AG04450 (cell line): ENCODE results near the gene SGK1. TPM values are rescaled to one million over a fixed set of nuclear protein-coding genes. Genes with fewer than 3 reads are reported as not detected.

ENCODE experiments used
- CTCF ChIA-PET: fragments of 300-600, 350-600 bp; formaldehyde crosslinking; extraction: SDS; loops from one replicate; lab custom pipeline; 2022; ENCODE audit warnings: antibody characterized with exemption, inconsistent platforms; lab: Charles Lee
- POLR2A ChIA-PET: fragments of 350-600 bp; formaldehyde crosslinking; extraction: SDS; loops from one replicate; lab custom pipeline; 2021; ENCODE audit warnings: antibody characterized with exemption, inconsistent platforms; lab: Yijun Ruan, JAX
- DNase-seq: peaks from one replicate; pipeline ENCODE4 v3.0.0-alpha.2; 2011; ENCODE audit warnings: low read depth, low spot score
- H3K27ac ChIP-seq: one replicate; pipeline ENCODE4 v1.5.1; 2012; ENCODE audit warnings: low read depth, low read length, control low read depth
- H3K27me3 ChIP-seq: one replicate; pipeline ENCODE4 v1.6.0; 2012; ENCODE audit warnings: low read length; ENCODE audit not compliant: control insufficient read depth, insufficient read depth
- H3K4me3 ChIP-seq: 2 replicates; pipeline ENCODE4 v1.5.1; 2011; ENCODE audit warnings: mild to moderate bottlenecking, low read depth, low read length, control low read depth
- H3K9me3 ChIP-seq: 2 replicates; pipeline ENCODE4 v1.5.1; 2012; ENCODE audit warnings: low read length; ENCODE audit not compliant: control insufficient read depth, insufficient read depth
- CTCF ChIP-seq: IDR thresholded peaks from 2 replicates; pipeline ENCODE4 v1.5.1; 2011; ENCODE audit warnings: low read depth, low read length, control low read depth, inconsistent platforms
- polyA plus RNA-seq: library from polyadenylated mRNA; depleted of rRNA; stranded (reverse); fragments of >200 nt; gene quantifications from 2 replicates; pipeline ENCODE4 v1.2.3, GENCODE V29; 2011

The SGK1 gene
- polyA plus RNA-seq, 1 experiment, result 120 TPM

- H3K27ac ChIP-seq, result no peak overlapping the region
- H3K4me3 ChIP-seq, result no peak overlapping the region
- DNase-seq, result no peak
- TF ChIP-seq CTCF, result no peak
- ChIA-PET POLR2A (no interaction called here), CTCF (no interaction called here)
- H3K9me3 ChIP-seq, result no peaks in the 10 kb centered on the region; the same call in 1 of the 2 replicates
- no peaks in the 10 kb centered on the region for H3K27me3 ChIP-seq
Measured at GRCh38 chr6:134267917-134268361, 50.0 kb downstream of the SGK1 start.

GRCh38 chr6:134266776-134267175 lies 51.1 kb downstream of the SGK1 start:
- no peak for TF ChIP-seq CTCF
- no peak overlapping the region for H3K27ac ChIP-seq
- ChIA-PET POLR2A (no interaction called here), CTCF (no interaction called here)
- H3K9me3 ChIP-seq, result no peaks in the 10 kb centered on the region; the same call in 1 of the 2 replicates
- H3K27me3 ChIP-seq, result no peaks in the 10 kb centered on the region
- DNase-seq, result no peak
- H3K4me3 ChIP-seq, result no peak overlapping the region

- no peak overlapping the region for H3K4me3 ChIP-seq
- H3K9me3 ChIP-seq, result no peaks in the 10 kb centered on the region
- ChIA-PET CTCF (no interaction called here), POLR2A (no interaction called here)
- no peaks in the 10 kb centered on the region for H3K27me3 ChIP-seq
- TF ChIP-seq CTCF, result no peak
- DNase-seq, result no peak
- no peak overlapping the region for H3K27ac ChIP-seq
Measured at GRCh38 chr6:134261766-134262165, 56.1 kb downstream of the SGK1 start.

GRCh38 chr6:134258849-134259306 lies 59.0 kb downstream of the SGK1 start:
- no peak for DNase-seq
- Histone ChIP-seq H3K4me3 (no peak overlapping the region), H3K27ac (no peak overlapping the region), H3K9me3 (no peaks in the 10 kb centered on the region), H3K27me3 (no peaks in the 10 kb centered on the region)
- ChIA-PET CTCF (no interaction called here), POLR2A (no interaction called here)
- no peak for TF ChIP-seq CTCF

GRCh38 chr6:134257516-134257915 lies 60.4 kb downstream of the SGK1 start:
- no peak for DNase-seq
- CTCF ChIA-PET, result no interaction called here
- Histone ChIP-seq H3K27ac (no peak overlapping the region), H3K4me3 (no peak overlapping the region), H3K27me3 (no peaks in the 10 kb centered on the region), H3K9me3 (no peaks in the 10 kb centered on the region)
- POLR2A ChIA-PET, result no interaction called here
- no peak for TF ChIP-seq CTCF
